ENCODE measurements around the gene PIM1. TPM values are rescaled to one million over a fixed set of nuclear protein-coding genes. Genes with fewer than 3 reads are reported as not detected.

The PIM1 gene
- polyA plus RNA-seq, 1 of the 3 experiments (the other 2 are of a cell fraction) = 33.9 TPM

- DNase-seq = no peak
- H3K4me1 ChIP-seq (ENCODE audit: control insufficient read depth in 1 of 2, insufficient read depth in 2 of 2, low read depth in 1 of 2, low read length in 1 of 2) = peaks cover 0 to 2% of the 10 kb centered on the region in 2 experiments; a peak in 1 of 4 replicates
- TF ChIP-seq RAD21 (IDR thresholded peaks at IDR 0.05; ENCODE audit: low read length) = no peak
- no peak for TF ChIP-seq TCF12 (IDR thresholded peaks at IDR 0.05)
- TF ChIP-seq, protein P1, sequence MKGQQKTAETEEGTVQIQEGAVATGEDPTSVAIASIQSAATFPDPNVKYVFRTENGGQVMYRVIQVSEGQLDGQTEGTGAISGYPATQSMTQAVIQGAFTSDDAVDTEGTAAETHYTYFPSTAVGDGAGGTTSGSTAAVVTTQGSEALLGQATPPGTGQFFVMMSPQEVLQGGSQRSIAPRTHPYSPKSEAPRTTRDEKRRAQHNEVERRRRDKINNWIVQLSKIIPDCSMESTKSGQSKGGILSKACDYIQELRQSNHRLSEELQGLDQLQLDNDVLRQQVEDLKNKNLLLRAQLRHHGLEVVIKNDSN (IDR thresholded peaks at IDR 0.05; ENCODE audit: borderline replicate concordance, low read depth) = no peak
- TF ChIP-seq YY1 (IDR thresholded peaks at IDR 0.05; ENCODE audit: low read depth) = no peak
- TF ChIP-seq POLR2AphosphoS5 (IDR thresholded peaks at IDR 0.05; ENCODE audit: low read depth, low read length) = no peak
- TF ChIP-seq NRF1 (IDR thresholded peaks at IDR 0.05; ENCODE audit: low read depth, low read length) = no peak
- no peak for TF ChIP-seq MEF2A (IDR thresholded peaks at IDR 0.05; ENCODE audit: borderline replicate concordance, low read depth)
- no peak for TF ChIP-seq JUND (IDR thresholded peaks at IDR 0.05)
- TF ChIP-seq MXI1 (IDR thresholded peaks at IDR 0.05; ENCODE audit: low read depth, low read length) = no peak
- TF ChIP-seq SIN3A (IDR thresholded peaks at IDR 0.05; ENCODE audit: borderline replicate concordance, low read depth, low read length) = no peak
- TF ChIP-seq PBX3 (IDR thresholded peaks at IDR 0.05) = no peak
- TF ChIP-seq REST (IDR thresholded peaks at IDR 0.05; ENCODE audit: low read depth, low read length) = no peak
- TF ChIP-seq NFIC (IDR thresholded peaks at IDR 0.05; ENCODE audit: borderline replicate concordance) = no peak
- TF ChIP-seq GATA2 (CRISPR knock-in tag; IDR thresholded peaks at IDR 0.05) = no peak
- no peak for TF ChIP-seq IRF3 (IDR thresholded peaks at IDR 0.05; ENCODE audit: low read depth, low read length)
- TF ChIP-seq ZBTB33 (IDR thresholded peaks at IDR 0.05; ENCODE audit: borderline replicate concordance, low read depth) = no peak
- no peak for TF ChIP-seq ELF1 (IDR thresholded peaks at IDR 0.05)
- TF ChIP-seq FOXM1 (IDR thresholded peaks at IDR 0.05; ENCODE audit: low read depth) = no peak
- TF ChIP-seq FOSL2 (IDR thresholded peaks at IDR 0.05; ENCODE audit: borderline replicate concordance, low read depth) = no peak
- 77% methylated on average over 11 of the region's 12 CpGs for WGBS (ENCODE audit: low lambda C conversion rate)
- CTCF ChIA-PET = interaction anchor here (0.6 to 16.3 kb wide), 38 partner anchors 10 to 595 kb away, joined by 3 to 431 read pairs (median 4); partner anchors contain the start of genes C6orf89, PIM1 and PPIL1
- H3K4me2 ChIP-seq = no peak overlapping the region
- H3K9me3 ChIP-seq = no peaks in the 10 kb centered on the region
- POLR2A ChIA-PET = interaction anchor here (0.5 to 1.1 kb wide), 3 partner anchors 10 to 192 kb away, joined by 3 to 4 read pairs (median 4); no protein-coding TSS in a partner anchor
- H2AFZ ChIP-seq (ENCODE audit: low read depth) = no peak overlapping the region
- H3K4me3 ChIP-seq (ENCODE audit: low read depth in 2 of 2, low read length in 1 of 2) = no peak overlapping the region
- H3K9me2 ChIP-seq = no peaks in the 10 kb centered on the region
- H3K79me2 ChIP-seq (ENCODE audit: insufficient read depth) = no peaks in the 10 kb centered on the region
- no peaks in the 10 kb centered on the region for H4K20me1 ChIP-seq (ENCODE audit: insufficient read depth)
- no peak overlapping the region for H3K27ac ChIP-seq (ENCODE audit: low read depth in 2 of 2, low read length in 1 of 2)
- H3K9ac ChIP-seq = no peak overlapping the region
- H3F3A ChIP-seq (replicated peaks; ENCODE audit: insufficient read depth) = no peaks in the 10 kb centered on the region
- H3K27me3 ChIP-seq (ENCODE audit: insufficient read depth) = no peaks in the 10 kb centered on the region
- no peaks in the 10 kb centered on the region for H3K36me3 ChIP-seq (replicated peaks in 1 of 2; ENCODE audit: control insufficient read depth in 1 of 2, insufficient read depth in 2 of 2, low read length in 1 of 2)
Measured at GRCh38 chr6:37209461-37210205, 39.7 kb downstream of the PIM1 start.
